ENCODE results near the gene LMCD1. TPM values are rescaled to one million over a fixed set of nuclear protein-coding genes. Genes with fewer than 3 reads are reported as not detected.

Gene LMCD1
- total RNA-seq, 1 experiment from 2014 or later: 26.1 TPM

DNA sequence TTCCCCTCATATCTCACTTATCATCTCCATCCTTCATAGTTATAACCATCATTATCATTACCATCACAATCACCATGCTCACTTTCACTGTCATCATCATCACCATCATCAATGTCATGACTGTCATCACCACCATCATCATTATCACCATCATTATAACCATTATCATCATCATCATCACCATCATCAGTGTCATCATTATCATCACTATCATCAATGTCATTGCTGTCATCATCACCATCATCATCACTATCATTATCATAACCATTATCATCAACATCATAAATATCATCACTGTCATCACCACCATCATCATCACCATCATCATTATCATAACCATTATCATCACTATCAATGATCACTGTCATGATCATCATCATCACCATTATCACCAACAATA lies 98.8 kb downstream of the LMCD1 start:
- no peak for DNase-seq (ENCODE audit: low spot score)
- in situ Hi-C loops (cut with HindIII; ENCODE audit: low sequenced_read_pairs): no loop called here

DNA sequence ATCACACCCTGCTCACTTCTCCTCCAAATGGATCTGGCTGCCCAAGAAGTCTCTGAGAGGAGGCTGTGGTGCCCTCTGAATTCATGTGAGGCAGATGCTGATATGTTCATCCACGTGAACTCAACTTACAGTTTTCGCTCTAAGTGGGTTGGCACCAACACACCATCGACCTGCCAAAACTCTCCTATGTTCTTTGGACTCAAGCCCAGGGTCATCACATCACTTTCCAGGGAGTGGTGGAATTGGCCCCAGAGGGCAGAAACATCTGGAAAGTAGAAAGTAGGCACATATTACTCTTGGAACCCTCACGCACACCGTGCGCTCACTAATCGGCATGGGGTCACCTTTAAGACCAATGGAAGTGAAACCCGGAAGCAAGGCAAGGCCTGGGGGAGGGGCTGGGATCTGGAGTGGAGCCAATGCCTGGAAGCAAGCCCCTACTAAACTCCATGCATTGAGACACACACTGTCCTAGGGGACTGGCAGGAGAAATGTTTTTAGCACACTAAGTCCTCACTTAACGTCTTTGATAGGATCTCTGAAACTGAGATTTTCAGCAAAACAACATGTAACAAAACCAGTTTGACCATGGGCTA lies 101.6 kb downstream of the LMCD1 start:
- in situ Hi-C loops (cut with HindIII; ENCODE audit: low sequenced_read_pairs): no loop called here
- DNase-seq (ENCODE audit: low spot score): no peak

DNA sequence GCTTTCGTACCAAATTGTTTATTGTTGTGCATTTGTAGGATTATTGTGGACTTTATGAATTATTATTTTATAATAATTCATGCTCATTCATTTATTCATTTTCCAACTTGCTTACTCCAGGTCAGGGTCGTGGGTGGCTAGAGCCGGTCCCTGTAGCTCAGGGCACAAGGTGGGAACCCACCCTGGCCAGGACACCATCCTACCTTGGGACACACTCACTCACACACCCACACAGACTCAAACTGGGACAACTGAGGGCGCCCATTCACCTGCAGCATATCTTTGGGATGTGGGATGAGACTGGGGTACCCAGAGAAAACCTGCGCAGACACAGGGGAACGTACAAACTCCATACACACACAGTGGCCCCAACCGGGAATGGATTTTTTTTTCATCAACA lies 102.4 kb downstream of the LMCD1 start:
- DNase-seq (ENCODE audit: low spot score): no peak
- in situ Hi-C loops (cut with HindIII; ENCODE audit: low sequenced_read_pairs): no loop called here

DNA sequence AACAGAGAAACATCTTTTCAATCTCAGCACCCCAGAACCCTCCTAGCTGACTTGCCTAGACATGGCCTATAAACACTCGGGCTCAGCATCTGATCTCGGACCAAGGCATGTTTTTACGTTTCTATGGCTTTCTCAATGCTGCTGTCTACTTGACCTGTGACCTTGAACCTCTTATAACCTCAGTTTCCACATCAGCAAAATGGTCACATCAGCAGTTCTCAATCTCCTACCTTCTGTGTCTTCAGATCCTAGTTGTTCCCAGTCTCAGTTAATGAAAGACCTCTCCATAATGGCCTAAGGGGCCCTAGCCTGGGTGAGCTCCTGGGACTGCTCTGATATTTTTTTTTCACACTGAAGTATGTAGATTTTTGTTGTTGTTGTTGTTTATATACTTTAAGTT lies 103.4 kb downstream of the LMCD1 start:
- in situ Hi-C loops (cut with HindIII; ENCODE audit: low sequenced_read_pairs): no loop called here
- DNase-seq (ENCODE audit: low spot score): no peak

DNA sequence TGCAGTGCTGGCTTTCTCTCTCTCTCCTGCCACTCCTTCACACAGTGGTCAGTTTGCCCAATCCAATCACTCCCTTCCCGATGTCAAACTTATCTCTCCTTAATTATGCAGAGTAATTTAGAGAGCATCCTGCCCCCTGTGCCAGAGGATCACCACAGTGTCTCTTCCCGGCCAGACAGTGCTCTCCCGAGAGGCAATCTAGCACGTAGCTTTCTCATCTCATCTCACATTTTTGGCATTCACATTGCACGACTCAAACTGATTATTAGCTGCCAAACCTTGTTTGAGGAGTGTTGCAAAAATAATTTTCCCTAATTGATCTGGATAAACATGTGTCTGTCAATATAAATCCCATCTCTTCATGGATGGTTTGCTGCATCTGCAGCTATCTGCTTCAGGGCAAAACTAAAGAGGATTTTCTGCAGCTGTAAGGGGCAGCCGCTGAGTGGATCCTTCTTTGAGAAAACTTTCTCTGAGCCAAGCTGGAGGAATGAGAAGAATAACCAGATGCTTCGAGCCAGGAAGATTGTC lies 105.1 kb downstream of the LMCD1 start:
- in situ Hi-C loops (cut with HindIII; ENCODE audit: low sequenced_read_pairs): no loop called here
- DNase-seq (ENCODE audit: low spot score): no peak

DNA sequence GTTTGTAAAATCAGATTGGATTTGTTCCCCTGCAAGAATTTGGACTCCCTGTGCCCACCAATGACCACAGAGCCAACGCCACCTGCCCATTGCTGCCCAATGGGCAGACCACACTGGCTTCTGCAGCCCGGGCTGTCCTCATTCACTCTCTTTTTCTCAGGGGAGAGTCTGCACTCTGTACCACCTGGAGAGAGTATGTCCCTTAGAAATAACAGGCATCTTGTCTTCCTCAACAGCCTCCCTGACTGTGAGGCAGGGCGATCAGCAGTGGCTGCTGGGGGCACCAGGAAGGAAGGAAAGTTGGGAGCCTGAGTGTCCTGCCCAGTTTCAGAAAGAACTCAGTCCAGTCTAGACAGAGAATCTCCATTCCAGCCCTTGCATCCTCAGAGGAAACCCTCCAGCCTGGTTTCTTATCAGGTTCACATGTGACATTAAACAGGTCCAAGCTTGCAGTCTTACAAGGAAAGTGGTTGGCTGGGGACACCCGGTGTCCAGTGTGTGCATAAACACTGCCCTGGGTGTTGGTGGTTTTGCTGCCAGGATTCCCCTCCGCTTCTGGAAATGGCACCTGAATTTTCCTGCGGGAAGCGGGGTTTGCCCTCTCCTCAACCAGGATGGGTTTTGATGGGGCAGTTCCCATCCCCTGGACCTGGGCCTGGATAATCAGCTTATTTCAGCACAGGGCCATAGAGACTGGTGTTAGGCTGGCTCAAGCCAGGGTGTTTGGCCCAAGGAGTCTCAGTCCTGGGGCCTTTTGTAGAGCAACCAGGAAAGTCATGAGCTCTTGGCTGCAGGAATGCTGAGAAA lies 105.8 kb downstream of the LMCD1 start:
- peak; percentile 5 for DNase-seq (ENCODE audit: low spot score)
- in situ Hi-C loops (cut with HindIII; ENCODE audit: low sequenced_read_pairs): no loop called here

DNA sequence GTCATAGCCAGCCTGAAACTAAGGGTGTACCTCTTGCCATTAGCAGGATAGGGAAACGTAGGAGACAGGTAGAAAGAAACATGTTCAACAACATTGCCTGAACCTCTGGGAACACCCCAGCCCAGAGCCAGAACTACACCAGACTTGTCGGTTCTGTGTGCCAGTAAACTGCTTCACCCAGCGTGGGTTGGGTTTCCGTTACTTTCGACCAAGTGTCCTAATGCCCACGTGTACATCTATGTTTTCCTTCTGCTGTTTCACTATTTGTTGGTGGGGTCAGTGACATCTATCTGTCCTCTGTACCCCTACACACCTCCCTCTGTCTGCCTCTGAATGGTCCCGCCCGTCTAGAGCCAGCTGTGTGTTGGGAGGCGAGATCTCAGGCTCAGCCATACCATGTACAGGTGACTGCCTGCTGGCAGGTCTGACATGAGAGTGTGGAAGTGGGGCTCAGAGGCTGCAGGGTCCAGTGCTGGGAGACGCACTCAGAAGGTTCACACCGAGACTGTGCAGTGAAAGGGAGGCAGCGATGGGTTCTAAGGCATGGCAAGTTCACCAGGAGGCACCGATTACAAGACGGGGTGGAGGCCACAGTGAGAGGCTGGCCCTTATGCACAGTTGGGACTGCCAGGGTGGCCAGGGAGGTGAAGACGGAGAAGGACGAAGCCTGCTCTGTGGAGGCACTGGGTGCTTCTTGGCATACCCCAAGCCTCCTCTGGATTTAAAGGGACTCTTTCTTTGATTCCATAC lies 106.6 kb downstream of the LMCD1 start:
- in situ Hi-C loops (cut with HindIII; ENCODE audit: low sequenced_read_pairs): no loop called here
- no peak for DNase-seq (ENCODE audit: low spot score)

DNA sequence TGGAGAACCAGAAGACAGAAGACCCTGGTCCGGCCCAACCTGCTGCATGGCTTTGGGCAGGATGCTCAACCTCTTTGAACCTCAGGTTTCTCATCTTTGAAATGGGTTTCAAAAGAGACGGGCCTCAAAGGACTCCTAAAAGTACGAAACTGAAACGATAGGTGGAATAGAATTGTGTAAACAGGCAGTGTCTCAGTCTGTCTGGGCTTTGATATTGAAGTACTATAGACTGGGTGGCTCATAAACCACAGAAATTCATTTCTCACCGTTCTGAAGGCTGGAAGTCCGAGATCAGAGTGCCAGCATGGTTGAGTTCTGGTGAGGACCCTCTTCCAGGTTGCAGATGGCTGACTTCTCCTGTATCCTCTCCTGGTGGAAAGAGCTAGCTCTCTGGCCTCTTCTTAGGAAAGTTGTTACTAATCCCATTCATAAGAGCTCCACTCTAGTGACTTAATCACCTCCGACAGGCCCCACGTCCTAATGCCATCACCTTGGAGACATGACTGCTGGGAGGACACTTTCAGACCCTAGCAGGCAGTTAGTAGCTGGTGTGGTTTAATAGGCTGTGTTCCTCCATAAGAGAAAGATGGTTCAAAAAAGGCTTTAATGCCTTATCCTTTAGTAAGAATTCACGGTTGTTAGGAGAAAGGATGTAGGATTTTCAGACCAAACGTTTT lies 107.3 kb downstream of the LMCD1 start:
- in situ Hi-C loops (cut with HindIII; ENCODE audit: low sequenced_read_pairs): no loop called here
- DNase-seq (ENCODE audit: low spot score): no peak

DNA sequence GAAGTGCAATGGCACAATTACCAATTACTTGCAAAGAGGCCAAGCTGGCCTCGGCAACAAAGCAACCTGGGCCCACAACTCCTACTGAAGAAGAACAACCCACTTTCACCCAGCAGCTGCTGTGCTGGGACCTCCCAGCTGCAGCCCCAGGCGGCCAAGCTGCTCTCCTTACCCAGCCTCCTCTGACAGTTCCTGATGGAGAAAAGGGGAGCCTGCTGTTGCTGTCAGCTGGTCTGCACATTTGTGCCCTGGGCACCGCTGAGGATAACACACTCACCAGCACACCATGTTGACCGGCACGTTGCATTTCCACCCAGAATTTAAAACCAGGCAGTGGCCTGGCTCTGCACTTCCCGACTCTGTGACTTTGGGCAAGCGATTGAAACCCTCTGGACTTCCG lies 109.3 kb downstream of the LMCD1 start:
- in situ Hi-C loops (cut with HindIII; ENCODE audit: low sequenced_read_pairs): no loop called here
- no peak for DNase-seq (ENCODE audit: low spot score)

DNA sequence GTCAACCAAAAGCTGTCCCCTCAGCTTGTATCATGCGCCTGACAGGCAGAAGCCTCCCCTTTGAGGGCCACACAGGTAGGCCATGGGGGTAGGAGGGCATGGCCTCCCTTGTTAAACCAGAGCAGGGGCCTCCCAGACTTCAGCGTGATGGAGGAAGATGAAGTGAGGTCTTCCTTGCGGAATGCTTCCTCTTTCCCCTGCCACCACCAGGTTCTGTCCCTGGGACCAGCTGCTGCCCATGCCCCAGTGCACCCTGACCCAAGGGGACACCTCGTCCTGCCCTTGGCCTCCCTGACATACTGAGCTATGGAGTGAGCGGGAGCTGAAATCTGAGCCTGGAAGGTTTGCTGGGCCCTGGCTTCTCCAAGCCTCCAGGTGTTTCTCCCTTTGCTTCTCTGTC lies 116.3 kb downstream of the LMCD1 start:
- in situ Hi-C loops (cut with HindIII; ENCODE audit: low sequenced_read_pairs): no loop called here
- DNase-seq (ENCODE audit: low spot score): no peak

DNA sequence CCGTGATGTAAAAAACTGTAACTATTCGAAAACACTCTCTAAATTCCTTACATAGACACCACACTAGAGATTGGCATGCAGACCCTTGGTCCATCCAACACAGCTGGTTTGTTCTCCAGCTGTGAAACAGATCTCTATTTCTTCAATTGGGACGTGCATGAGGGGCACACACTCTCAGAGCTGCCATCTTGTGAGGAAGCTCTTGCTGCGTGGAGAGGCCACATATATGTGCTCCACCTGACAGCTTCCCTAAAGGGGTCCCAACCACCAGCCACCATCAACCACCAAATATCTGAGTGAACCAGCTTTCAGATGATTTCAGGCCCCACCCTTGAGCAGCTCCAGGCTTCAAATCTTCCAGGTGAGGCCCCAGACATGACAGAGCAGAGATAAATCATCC lies 117.3 kb downstream of the LMCD1 start:
- DNase-seq (ENCODE audit: low spot score): no peak
- in situ Hi-C loops (cut with HindIII; ENCODE audit: low sequenced_read_pairs): no loop called here

DNA sequence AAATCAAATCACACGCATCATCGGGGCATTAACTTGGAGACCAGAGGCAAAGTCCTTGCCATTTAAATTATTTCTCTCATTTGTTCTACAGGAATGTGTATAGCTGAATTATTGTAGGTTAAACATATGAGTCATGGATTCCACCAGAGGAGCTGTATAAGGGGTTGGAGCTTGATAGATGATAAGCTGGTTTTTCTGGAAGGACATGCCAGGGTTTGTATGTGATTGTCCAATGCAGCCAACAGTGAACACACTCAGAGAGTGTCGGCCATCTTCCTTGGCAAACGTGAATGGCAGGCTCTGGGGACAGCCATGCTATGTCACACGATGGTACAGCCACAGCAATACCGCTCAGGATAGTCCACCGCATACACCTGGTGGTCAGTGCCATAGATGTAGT lies 117.9 kb downstream of the LMCD1 start:
- in situ Hi-C loops (cut with HindIII; ENCODE audit: low sequenced_read_pairs): no loop called here
- no peak for DNase-seq (ENCODE audit: low spot score)

DNA sequence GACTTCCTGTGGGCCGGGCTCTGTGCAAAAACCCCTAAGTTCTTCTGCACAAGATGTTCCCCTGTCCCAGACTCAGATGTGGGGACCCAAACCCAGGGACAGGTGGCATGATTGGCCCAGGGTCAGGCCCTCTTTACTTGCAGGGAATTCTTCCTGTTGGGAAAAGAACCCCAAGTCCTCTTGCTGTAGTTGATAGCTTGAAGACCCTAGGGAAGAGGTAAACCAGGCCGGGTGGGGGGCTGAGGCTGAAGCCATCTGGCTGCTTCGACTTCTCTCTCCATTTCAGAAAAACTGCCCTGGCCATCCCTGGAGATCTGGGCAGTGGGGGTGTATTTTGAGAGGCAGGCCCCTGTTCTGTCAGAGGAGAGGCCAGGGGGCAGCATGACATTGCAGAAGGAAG lies 119.5 kb downstream of the LMCD1 start:
- no peak for DNase-seq (ENCODE audit: low spot score)
- in situ Hi-C loops (cut with HindIII; ENCODE audit: low sequenced_read_pairs): no loop called here

DNA sequence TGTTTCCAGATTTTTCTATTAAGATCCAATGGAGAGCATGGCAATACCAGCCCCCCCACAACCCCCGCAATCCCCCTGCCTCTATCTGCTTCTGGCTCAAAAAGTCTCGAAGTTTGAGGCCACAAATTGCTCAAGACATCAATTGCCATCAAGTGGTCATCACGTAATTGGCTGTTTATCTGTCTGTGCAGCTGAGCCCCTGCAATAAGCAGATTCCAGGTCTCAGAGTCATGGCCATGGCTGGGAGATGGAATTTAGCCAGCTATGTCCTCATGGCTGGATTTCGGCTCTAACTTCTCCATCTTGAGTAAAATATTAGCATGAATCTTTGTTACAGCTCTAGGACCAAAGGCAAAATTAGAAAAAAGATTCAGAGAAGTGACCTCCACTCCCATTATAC lies 120.2 kb downstream of the LMCD1 start:
- DNase-seq (ENCODE audit: low spot score): no peak
- in situ Hi-C loops (cut with HindIII; ENCODE audit: low sequenced_read_pairs): no loop called here

DNA sequence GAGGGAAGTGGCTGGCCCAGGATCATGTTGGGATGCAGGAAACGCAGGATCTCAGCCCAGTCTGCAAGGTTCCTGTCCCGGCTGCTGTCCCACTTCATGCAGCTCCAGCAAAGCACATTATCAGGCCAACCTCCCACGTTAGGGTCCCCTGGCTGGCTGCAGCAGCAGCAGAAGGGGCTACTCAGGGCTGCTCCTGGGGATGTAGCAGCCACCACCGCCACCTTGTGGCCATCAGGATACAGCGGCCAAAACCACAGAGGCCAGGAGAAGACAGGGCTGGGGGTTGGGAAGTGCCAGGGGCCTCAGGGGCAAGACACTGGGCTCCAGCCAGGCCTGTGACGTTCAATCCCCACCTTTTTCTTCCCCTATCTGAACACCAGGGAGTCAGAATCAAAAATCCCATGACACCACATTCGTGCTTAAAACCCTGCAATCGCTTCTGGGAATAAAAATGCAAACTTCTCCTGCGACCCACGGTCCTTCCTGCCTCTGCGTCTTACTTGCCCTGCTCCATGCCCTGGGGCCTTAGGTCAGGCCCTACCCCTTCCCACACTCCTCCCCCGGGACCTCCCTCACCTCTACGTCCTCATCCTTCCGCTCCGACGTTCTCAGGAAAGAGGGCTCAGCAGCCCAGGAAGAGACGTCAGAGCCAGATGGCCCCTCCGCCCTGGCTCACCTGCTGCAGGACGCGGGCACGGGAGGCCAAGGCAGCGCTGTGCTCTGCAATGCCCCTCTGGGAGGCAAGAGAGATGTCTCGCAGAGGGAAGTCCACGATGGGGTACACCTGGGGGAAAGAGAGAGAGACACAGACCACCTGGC lies 121.5 kb downstream of the LMCD1 start:
- in situ Hi-C loops (cut with HindIII; ENCODE audit: low sequenced_read_pairs): no loop called here
- DNase-seq (ENCODE audit: low spot score): peak; percentile 34

DNA sequence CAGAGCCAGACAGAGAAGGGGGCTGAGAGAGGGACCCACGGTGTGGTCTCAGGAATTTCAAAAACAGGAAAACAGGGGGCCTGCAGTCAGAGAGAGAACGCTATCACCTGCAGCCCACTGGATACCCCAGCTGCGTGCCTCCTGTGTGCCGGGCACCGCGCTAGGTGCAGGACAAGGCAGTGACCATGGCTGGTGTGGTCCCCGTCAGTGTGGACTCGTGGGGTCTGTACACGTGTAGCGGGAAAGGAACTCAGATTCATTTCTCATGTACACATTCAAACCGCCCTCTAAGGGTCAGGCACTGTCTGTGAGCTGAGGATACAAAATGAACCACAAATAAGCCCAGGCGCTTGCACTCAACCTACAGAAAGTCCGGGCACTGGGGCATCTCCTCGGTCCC lies 122.1 kb downstream of the LMCD1 start:
- DNase-seq (ENCODE audit: low spot score): no peak
- in situ Hi-C loops (cut with HindIII; ENCODE audit: low sequenced_read_pairs): no loop called here

All from G401 (cell line).